ENCODE results near the gene IGFBP7. TPM values are rescaled to one million over a fixed set of nuclear protein-coding genes. Genes with fewer than 3 reads are reported as not detected.

Gene IGFBP7
- total RNA-seq, 4 donors from 2014 or later: 117 to 241 (median 152) TPM

GRCh38 chr4:56990109-56990905 is 119.9 kb downstream of the IGFBP7 start:
- DNase-seq (no peak), ATAC-seq (no peak)
- intact Hi-C loops (cut with DNase I; ENCODE audit: low total_unique reads): no loop called here
- Histone ChIP-seq H3K4me3 (no peak overlapping the region), H3K27ac (no peak overlapping the region), H3K36me3 (peaks cover 4 to 58% of the 10 kb centered on the region in 2 donors), H3K4me1 (peaks cover 3 to 10% of the 10 kb centered on the region in 2 donors), H3K9me3 (no peaks in the 10 kb centered on the region), H3K27me3 (no peaks in the 10 kb centered on the region)
- TF ChIP-seq, protein P1, sequence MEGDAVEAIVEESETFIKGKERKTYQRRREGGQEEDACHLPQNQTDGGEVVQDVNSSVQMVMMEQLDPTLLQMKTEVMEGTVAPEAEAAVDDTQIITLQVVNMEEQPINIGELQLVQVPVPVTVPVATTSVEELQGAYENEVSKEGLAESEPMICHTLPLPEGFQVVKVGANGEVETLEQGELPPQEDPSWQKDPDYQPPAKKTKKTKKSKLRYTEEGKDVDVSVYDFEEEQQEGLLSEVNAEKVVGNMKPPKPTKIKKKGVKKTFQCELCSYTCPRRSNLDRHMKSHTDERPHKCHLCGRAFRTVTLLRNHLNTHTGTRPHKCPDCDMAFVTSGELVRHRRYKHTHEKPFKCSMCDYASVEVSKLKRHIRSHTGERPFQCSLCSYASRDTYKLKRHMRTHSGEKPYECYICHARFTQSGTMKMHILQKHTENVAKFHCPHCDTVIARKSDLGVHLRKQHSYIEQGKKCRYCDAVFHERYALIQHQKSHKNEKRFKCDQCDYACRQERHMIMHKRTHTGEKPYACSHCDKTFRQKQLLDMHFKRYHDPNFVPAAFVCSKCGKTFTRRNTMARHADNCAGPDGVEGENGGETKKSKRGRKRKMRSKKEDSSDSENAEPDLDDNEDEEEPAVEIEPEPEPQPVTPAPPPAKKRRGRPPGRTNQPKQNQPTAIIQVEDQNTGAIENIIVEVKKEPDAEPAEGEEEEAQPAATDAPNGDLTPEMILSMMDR (IDR thresholded peaks at IDR 0.05 in 4 of 5, conservative IDR thresholded peaks at IDR 0.05 in 1 of 5): no peak
- TF ChIP-seq POLR2A (IDR thresholded peaks at IDR 0.05): no peak
- in situ Hi-C loops (cut with MboI; ENCODE audit: low sequenced_read_pairs in 4 of 4): loop anchor here in 1 of 4 donors (25.0 kb wide), 1 partner anchor 528 kb away; the partner anchor contains the start of gene SRP72

- ATAC-seq (no peak), DNase-seq (no peak)
- H3K27ac ChIP-seq: no peak overlapping the region
- no peak overlapping the region for H3K4me3 ChIP-seq
- no peaks in the 10 kb centered on the region for H3K9me3 ChIP-seq
- TF ChIP-seq, protein P1 (IDR thresholded peaks at IDR 0.05 in 4 of 5, conservative IDR thresholded peaks at IDR 0.05 in 1 of 5): no peak
- TF ChIP-seq POLR2A (IDR thresholded peaks at IDR 0.05): no peak
- in situ Hi-C loops (cut with MboI; ENCODE audit: low sequenced_read_pairs in 4 of 4): loop anchor here in 2 of 4 donors (10.0 to 25.0 kb wide), 2 partner anchors 82 to 525 kb away; partner anchors contain the start of genes REST (in 1 of the 2) and SRP72 (in 1 of the 2)
- H3K27me3 ChIP-seq: no peaks in the 10 kb centered on the region
- peaks cover 4 to 42% of the 10 kb centered on the region in 2 donors for H3K36me3 ChIP-seq
- intact Hi-C loops (cut with DNase I; ENCODE audit: low total_unique reads): no loop called here
- H3K4me1 ChIP-seq: peaks cover under 1 to 9% of the 10 kb centered on the region in 2 donors
Observed at GRCh38 chr4:56986952-56987351, 123.2 kb downstream of the IGFBP7 start.

DNA sequence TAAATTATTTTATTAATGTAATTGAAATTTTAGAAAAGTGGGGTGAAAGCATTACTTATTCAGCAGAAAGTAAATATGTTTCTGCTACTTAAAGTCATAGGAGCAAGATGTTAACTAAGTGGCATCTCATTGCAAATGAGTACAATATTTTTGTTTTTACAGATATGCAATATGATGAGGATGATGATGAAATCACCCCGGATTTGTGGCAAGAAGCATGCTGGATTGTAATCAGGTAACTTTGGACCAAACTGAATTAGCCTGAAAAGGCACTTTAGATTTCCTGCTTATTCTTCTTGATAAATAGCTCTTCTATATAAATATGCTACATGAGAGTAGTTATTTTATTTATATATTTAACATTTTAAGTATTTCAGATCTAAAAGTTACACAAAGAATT is 124.0 kb downstream of the IGFBP7 start:
- no peaks in the 10 kb centered on the region for H3K9me3 ChIP-seq
- H3K4me3 ChIP-seq: no peak overlapping the region
- no peak overlapping the region for H3K27ac ChIP-seq
- no peak for ATAC-seq
- no peak for TF ChIP-seq POLR2A (IDR thresholded peaks at IDR 0.05)
- TF ChIP-seq, protein P1 (IDR thresholded peaks at IDR 0.05 in 4 of 5, conservative IDR thresholded peaks at IDR 0.05 in 1 of 5): no peak
- DNase-seq: no peak
- H3K36me3 ChIP-seq: peaks cover 4 to 38% of the 10 kb centered on the region in 2 donors
- H3K27me3 ChIP-seq: no peaks in the 10 kb centered on the region
- intact Hi-C loops (cut with DNase I; ENCODE audit: low total_unique reads): no loop called here
- in situ Hi-C loops (cut with MboI; ENCODE audit: low sequenced_read_pairs in 4 of 4): loop anchor here in 2 of 4 donors (10.0 to 25.0 kb wide), 2 partner anchors 81 to 524 kb away; partner anchors contain the start of genes REST (in 1 of the 2) and SRP72 (in 1 of the 2)
- peaks cover 8 to 17% of the 10 kb centered on the region in 2 donors for H3K4me1 ChIP-seq

DNA sequence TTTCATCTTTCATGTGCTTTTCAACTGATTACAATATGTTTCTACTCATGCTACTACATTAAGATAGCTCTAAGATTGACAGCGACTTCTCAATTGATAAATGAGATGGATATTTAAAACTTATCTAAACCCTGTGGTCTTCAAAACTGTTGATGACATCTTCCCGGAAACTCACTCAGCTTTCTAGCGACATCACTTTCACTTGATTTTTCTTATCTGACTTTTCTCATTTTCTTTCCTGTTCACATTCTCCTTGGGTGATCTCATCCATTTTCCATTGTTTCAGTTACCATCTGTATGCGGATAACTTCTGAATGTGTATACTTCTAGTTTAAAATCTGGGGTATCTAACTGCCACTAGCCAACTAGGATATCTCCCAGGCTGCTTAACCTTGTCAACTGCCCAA is 128.4 kb downstream of the IGFBP7 start:
- TF ChIP-seq, protein P1 (IDR thresholded peaks at IDR 0.05 in 4 of 5, conservative IDR thresholded peaks at IDR 0.05 in 1 of 5): no peak
- TF ChIP-seq POLR2A (IDR thresholded peaks at IDR 0.05): no peak
- DNase-seq (no peak), ATAC-seq (no peak)
- intact Hi-C loops (cut with DNase I; ENCODE audit: low total_unique reads) (no loop called here), in situ Hi-C loops (cut with MboI; ENCODE audit: low sequenced_read_pairs in 4 of 4) (loop anchor here in 2 of 4 donors (10.0 to 25.0 kb wide), 2 partner anchors 77 to 519 kb away; partner anchors contain the start of genes REST (in 1 of the 2) and SRP72 (in 1 of the 2))
- H3K27ac ChIP-seq: no peak overlapping the region
- no peak overlapping the region for H3K4me3 ChIP-seq
- H3K27me3 ChIP-seq: no peaks in the 10 kb centered on the region
- H3K36me3 ChIP-seq: peaks cover 2 to 11% of the 10 kb centered on the region in 2 donors
- H3K9me3 ChIP-seq: no peaks in the 10 kb centered on the region
- H3K4me1 ChIP-seq: peaks cover 26 to 41% of the 10 kb centered on the region in 2 donors

Other genes with a start within 250 kb of the IGFBP7 start
- 10 to 100 TPM; 17.9 to 22.6 (median 20.0) TPM for gene REST, start 202.5 kb downstream of the IGFBP7 start, total RNA-seq
- 10 to 100 TPM; 20.3 to 34.5 (median 23.2) TPM for gene NOA1, start 132.8 kb downstream of the IGFBP7 start, total RNA-seq
- gene POLR2B, start 131.5 kb downstream of the IGFBP7 start, total RNA-seq: 10 to 100 TPM; 67.1 to 90.7 (median 84.1) TPM

Data from gastrocnemius medialis (tissue), 4 donors.